Liver (tissue), 9 donors: ENCODE data around the gene HMGN5. TPM values are rescaled to one million over a fixed set of nuclear protein-coding genes. Genes with fewer than 3 reads are reported as not detected.

ENCODE experiments used
- DNase-seq: peaks from one replicate; pipeline ENCODE4 v3.0.0-alpha.2; 2017; ENCODE audit warnings: low spot score
- H3K27ac ChIP-seq, 2 donors: one replicate each; pipeline ENCODE4 v1.7.0; 2013; ENCODE audit warnings: inconsistent platforms in 2 of 2, low read length in 2 of 2, control low read depth in 1 of 2, low read depth in 1 of 2, mild to moderate bottlenecking in 1 of 2
- H3K27me3 ChIP-seq, 4 donors: one replicate each; pipeline versions ENCODE4 v1.6.1 to v1.7.0; 2013; ENCODE audit warnings: low read length in 3 of 4, inconsistent platforms in 1 of 4, mild to moderate bottlenecking in 1 of 4, moderate library complexity in 1 of 4; ENCODE audit not compliant: control insufficient read depth in 4 of 4, insufficient read depth in 4 of 4
- H3K36me3 ChIP-seq, 4 donors: one replicate each; pipeline versions ENCODE4 v1.6.1 to v1.7.0; 2013; ENCODE audit warnings: low read length in 3 of 4, mild to moderate bottlenecking in 3 of 4, low read depth in 1 of 4, moderate library complexity in 1 of 4; ENCODE audit not compliant: control insufficient read depth in 4 of 4, insufficient read depth in 3 of 4
- H3K4me1 ChIP-seq, 4 donors: one replicate each; pipeline versions ENCODE4 v1.6.1 to v1.7.0; 2013; ENCODE audit warnings: low read length in 3 of 4, mild to moderate bottlenecking in 3 of 4, moderate library complexity in 1 of 4; ENCODE audit not compliant: control insufficient read depth in 4 of 4, insufficient read depth in 4 of 4
- H3K4me3 ChIP-seq, 3 donors: one replicate each; pipeline versions ENCODE4 v1.6.1 to v1.7.0; 2013; ENCODE audit warnings: low read length in 3 of 3, control low read depth in 1 of 3, low read depth in 1 of 3, mild to moderate bottlenecking in 1 of 3
- H3K9ac ChIP-seq, 2 donors: one replicate each; pipeline ENCODE4 v1.7.0; 2013; ENCODE audit warnings: low read length in 2 of 2, mild to moderate bottlenecking in 2 of 2, moderate library complexity in 2 of 2, control low read depth in 1 of 2, low read depth in 1 of 2
- H3K9me3 ChIP-seq, 4 donors: one replicate each; pipeline versions ENCODE4 v1.6.1 to v1.7.0; 2013; ENCODE audit warnings: low read length in 3 of 4; ENCODE audit not compliant: control insufficient read depth in 4 of 4
- ATF3 ChIP-seq: IDR thresholded peaks from 2 replicates; pipeline ENCODE4 v1.6.1; 2016; ENCODE audit warnings: antibody characterized with exemption
- CTCF ChIP-seq: fragments of 150-350 bp; IDR thresholded peaks from 2 replicates; pipeline ENCODE4 v1.5.1; 2017; ENCODE audit warnings: improper control_type of control experiment, low read depth, low read length; ENCODE audit not compliant: missing input control
- EGR1 ChIP-seq, 2 donors: IDR thresholded peaks; 2 replicates each; pipeline ENCODE4 v1.6.1; 2016 to 2018; ENCODE audit warnings: antibody characterized with exemption in 2 of 2, low read depth in 2 of 2
- FOXA1 ChIP-seq: IDR thresholded peaks from 2 replicates; pipeline ENCODE4 v1.6.1; 2016; ENCODE audit warnings: antibody characterized with exemption
- FOXA2 ChIP-seq: IDR thresholded peaks from 2 replicates; pipeline ENCODE4 v1.6.1; 2016; ENCODE audit warnings: antibody characterized with exemption
- GABPA ChIP-seq, 2 donors: IDR thresholded peaks in 1 of 2; conservative IDR thresholded peaks in 1 of 2; 2 replicates each; pipeline ENCODE4 v1.6.1; 2016; ENCODE audit warnings: antibody characterized with exemption in 2 of 2, mild to moderate bottlenecking in 1 of 2, moderate library complexity in 1 of 2
- HNF4A ChIP-seq, 2 donors: conservative IDR thresholded peaks; 2 replicates each; pipeline ENCODE4 v1.6.1; 2016; ENCODE audit warnings: antibody characterized with exemption in 2 of 2, mild to moderate bottlenecking in 2 of 2
- HNF4G ChIP-seq: IDR thresholded peaks from 2 replicates; pipeline ENCODE4 v1.6.1; 2016; ENCODE audit warnings: antibody characterized with exemption
- JUND ChIP-seq, 2 donors: IDR thresholded peaks; 2 replicates each; pipeline ENCODE4 v1.6.1; 2016; ENCODE audit warnings: antibody characterized with exemption in 2 of 2
- MAX ChIP-seq: IDR thresholded peaks from 2 replicates; pipeline ENCODE4 v1.6.1; 2016; ENCODE audit warnings: antibody characterized with exemption
- NR2F2 ChIP-seq: IDR thresholded peaks from 2 replicates; pipeline ENCODE4 v1.6.1; 2016; ENCODE audit warnings: antibody characterized with exemption
- RAD21 ChIP-seq, 2 donors: IDR thresholded peaks; 2 replicates each; pipeline ENCODE4 v1.6.1; 2016; ENCODE audit warnings: antibody characterized with exemption in 2 of 2, mild to moderate bottlenecking in 2 of 2
- REST ChIP-seq: IDR thresholded peaks from 2 replicates; pipeline ENCODE4 v1.6.1; 2016; ENCODE audit warnings: antibody characterized with exemption, mild to moderate bottlenecking
- RXRA ChIP-seq, 2 donors: IDR thresholded peaks; 2 replicates each; pipeline ENCODE4 v1.6.1; 2017 to 2018; ENCODE audit warnings: antibody characterized with exemption in 2 of 2, mild to moderate bottlenecking in 1 of 2
- SP1 ChIP-seq: IDR thresholded peaks from 2 replicates; pipeline ENCODE4 v1.6.1; 2018; ENCODE audit warnings: antibody characterized with exemption, mild to moderate bottlenecking
- TAF1 ChIP-seq: conservative IDR thresholded peaks from 2 replicates; pipeline ENCODE4 v1.6.1; 2016; ENCODE audit warnings: antibody characterized with exemption, mild to moderate bottlenecking
- YY1 ChIP-seq: IDR thresholded peaks from 2 replicates; pipeline ENCODE4 v1.6.1; 2016; ENCODE audit warnings: antibody characterized with exemption, mild to moderate bottlenecking
- ZBTB33 ChIP-seq: IDR thresholded peaks from 2 replicates; pipeline ENCODE4 v1.6.1; 2016; ENCODE audit warnings: antibody characterized with exemption
- WGBS: extraction: QIAGEN DNeasy Blood & Tissue Kit; methylation state at CpG from one replicate; pipeline ENCODE4 v1.1.7; 2013; 5-methylcytosine and 5-hydroxymethylcytosine counted together
- polyA plus RNA-seq, 2 donors: library from polyadenylated mRNA; stranded (reverse) in 1 of 2; unstranded in 1 of 2; fragments of 200-250 nt in 1 of 2; fragments of >200 nt in 1 of 2; fragmentation: Nextera tagmentation in 1 of 2; extraction: Ambion mirVana in 1 of 2; gene quantifications; one replicate each; pipeline versions ENCODE4 v1.2.1 to v1.2.3, GENCODE V29; 2013 to 2015
- total RNA-seq, 2 donors: library from RNA; depleted of rRNA; stranded (reverse); fragments of >200 nt; gene quantifications; one replicate each; pipeline ENCODE4 v1.2.3, GENCODE V29; 2014
- donor health status: healthy.
- donor health status: healthy.
- donor health status: healthy.
- donor health status: healthy.
- donor health status: healthy.

The HMGN5 gene
- total and polyA plus RNA-seq, 4 donors: 2.0 to 10.5 (median 5.5) TPM

GRCh38 chrX:81240701-81241331, 39.1 kb upstream of the HMGN5 start:
- Histone ChIP-seq H3K27me3 (no peaks in the 10 kb centered on the region), H3K27ac (no peak overlapping the region), H3K4me3 (no peak overlapping the region), H3K36me3 (no peaks in the 10 kb centered on the region), H3K9me3 (peaks cover 0 to 8% (median 1%) of the 10 kb centered on the region in 4 donors), H3K4me1 (no peaks in the 10 kb centered on the region), H3K9ac (no peak overlapping the region)
- 98% methylated on average over 4 of the region's 4 CpGs for WGBS
- TF ChIP-seq JUND (IDR thresholded peaks at IDR 0.05) (no peak), CTCF (no peak), NR2F2 (no peak), FOXA1 (no peak), GABPA (IDR thresholded peaks at IDR 0.05 in 1 of 2, conservative IDR thresholded peaks at IDR 0.05 in 1 of 2) (no peak), RXRA (IDR thresholded peaks at IDR 0.05) (no peak), SP1 (no peak), YY1 (no peak), MAX (no peak), EGR1 (IDR thresholded peaks at IDR 0.05; ENCODE audit: low read depth in 2 of 2) (no peak), ZBTB33 (no peak), FOXA2 (no peak), ATF3 (no peak), REST (no peak), HNF4A (conservative IDR thresholded peaks at IDR 0.05) (no peak), TAF1 (no peak), RAD21 (IDR thresholded peaks at IDR 0.05) (no peak), HNF4G (no peak)
- DNase-seq: no peak
